GM18951 (cell line): ENCODE measurements around the gene TRPV5.

Source experiments
- POLR2A ChIP-seq: IDR thresholded peaks from 4 replicates; pipeline ENCODE4 v1.6.1; 2011; ENCODE audit warnings: mild to moderate bottlenecking; ENCODE audit not compliant: insufficient read length, insufficient read depth; ENCODE audit errors: extremely low read depth
- in situ Hi-C: fragments of 300-500 bp; cut with MboI; formaldehyde crosslinking; loops from one replicate; pipeline ENCODE4 v1.12.0; 2022; ENCODE audit warnings: low sequenced_read_pairs, mixed read lengths, inconsistent platforms; ENCODE audit not compliant: unreplicated experiment

Gene TRPV5

GRCh38 chr7:142956951-142957623, 23.5 kb upstream of the TRPV5 start:
- in situ Hi-C loops: no loop called here
- no peak for TF ChIP-seq POLR2A

- in situ Hi-C loops: no loop called here
- TF ChIP-seq POLR2A: no peak
These were observed 21.2 kb upstream of the TRPV5 start for GRCh38 chr7:142954680-142955268.

GRCh38 chr7:142950235-142950634, 16.7 kb upstream of the TRPV5 start:
- TF ChIP-seq POLR2A: no peak
- in situ Hi-C loops: no loop called here

- TF ChIP-seq POLR2A: no peak
- in situ Hi-C loops: no loop called here
These were observed 15.1 kb upstream of the TRPV5 start for GRCh38 chr7:142948603-142949002.

- no peak for TF ChIP-seq POLR2A
- in situ Hi-C loops: no loop called here
These were observed 11.5 kb upstream of the TRPV5 start for GRCh38 chr7:142945001-142945400.

- no peak for TF ChIP-seq POLR2A
- in situ Hi-C loops: no loop called here
These were observed 10.2 kb upstream of the TRPV5 start for GRCh38 chr7:142943706-142944268.

GRCh38 chr7:142942746-142943145, 9.2 kb upstream of the TRPV5 start:
- in situ Hi-C loops: no loop called here
- no peak for TF ChIP-seq POLR2A

- in situ Hi-C loops: no loop called here
These were observed 8.0 kb upstream of the TRPV5 start for GRCh38 chr7:142941541-142941940.

GRCh38 chr7:142940966-142941535, 7.5 kb upstream of the TRPV5 start:
- TF ChIP-seq POLR2A: no peak

More at GRCh38 chr7:142941541-142941940, 8.0 kb upstream of the TRPV5 start:
- no peak for TF ChIP-seq POLR2A

GRCh38 chr7:142939226-142939910, 5.8 kb upstream of the TRPV5 start, which contains the start of gene LLCFC1:
LLCFC1 (plus strand) TSS chr7:142939484; CDS start chr7:142939622, 138 bp downstream.
- TF ChIP-seq POLR2A: no peak

More at GRCh38 chr7:142940966-142941535, 7.5 kb upstream of the TRPV5 start:
- in situ Hi-C loops: no loop called here

GRCh38 chr7:142938611-142939010, 5.1 kb upstream of the TRPV5 start:
- no peak for TF ChIP-seq POLR2A
- in situ Hi-C loops: no loop called here

More at GRCh38 chr7:142939226-142939910, 5.8 kb upstream of the TRPV5 start, which contains the start of gene LLCFC1:
- in situ Hi-C loops: no loop called here

GRCh38 chr7:142935941-142936565, 2.5 kb upstream of the TRPV5 start:
- no peak for TF ChIP-seq POLR2A
- in situ Hi-C loops: no loop called here

GRCh38 chr7:142934056-142934455, 510 bp upstream of the TRPV5 start:
- in situ Hi-C loops: no loop called here

More at GRCh38 chr7:142934056-142934455, 510 bp upstream of the TRPV5 start:
- no peak for TF ChIP-seq POLR2A
